Esophagus (tissue), 2 donors: Measurements from ENCODE around the gene NAA11. TPM values are rescaled to one million over a fixed set of nuclear protein-coding genes. Genes with fewer than 3 reads are reported as not detected.

Experiments used
- H3K27ac ChIP-seq, 2 donors: one replicate each; pipeline ENCODE4 v1.5.1; 2013; ENCODE audit warnings: low read depth in 2 of 2, mild to moderate bottlenecking in 2 of 2, inconsistent platforms in 1 of 2, low read length in 1 of 2, moderate library complexity in 1 of 2
- H3K27me3 ChIP-seq, 2 donors: one replicate each; pipeline ENCODE4 v1.6.1; 2013; ENCODE audit warnings: low read length in 2 of 2, control low read depth in 1 of 2, mild to moderate bottlenecking in 1 of 2; ENCODE audit not compliant: insufficient read depth in 2 of 2, control insufficient read depth in 1 of 2
- H3K36me3 ChIP-seq, 2 donors: one replicate each; pipeline ENCODE4 v1.6.1; 2013; ENCODE audit warnings: low read length in 1 of 2; ENCODE audit not compliant: control insufficient read depth in 2 of 2, insufficient read depth in 2 of 2
- H3K4me1 ChIP-seq, 2 donors: one replicate each; pipeline ENCODE4 v1.6.1; 2013; ENCODE audit warnings: low read length in 1 of 2; ENCODE audit not compliant: control insufficient read depth in 2 of 2, insufficient read depth in 2 of 2
- H3K4me3 ChIP-seq, 2 donors: one replicate each; pipeline ENCODE4 v1.5.1; 2013; ENCODE audit warnings: low read length in 2 of 2, mild to moderate bottlenecking in 2 of 2, low read depth in 1 of 2, moderate library complexity in 1 of 2
- H3K9me3 ChIP-seq, 2 donors: one replicate each; pipeline ENCODE4 v1.6.1; 2013; ENCODE audit warnings: mild to moderate bottlenecking in 2 of 2, low read depth in 1 of 2, low read length in 1 of 2, moderate library complexity in 1 of 2; ENCODE audit not compliant: control insufficient read depth in 2 of 2, insufficient read depth in 1 of 2
- WGBS, 2 donors: extraction: QIAGEN DNeasy Blood & Tissue Kit; methylation state at CpG; one replicate each; pipeline ENCODE4 v1.1.7; 2013; 5-methylcytosine and 5-hydroxymethylcytosine counted together
- polyA plus RNA-seq, 2 donors: library from polyadenylated mRNA; stranded (reverse); fragments of 200-250 nt; gene quantifications; one replicate each; pipeline ENCODE4 v1.2.3, GENCODE V29; 2013
- donor health status: healthy with polysubstance abuse.
- donor health status: Bipolar disorder and iron deficiency.

Gene NAA11
- polyA plus RNA-seq, 2 donors, result not detected

DNA sequence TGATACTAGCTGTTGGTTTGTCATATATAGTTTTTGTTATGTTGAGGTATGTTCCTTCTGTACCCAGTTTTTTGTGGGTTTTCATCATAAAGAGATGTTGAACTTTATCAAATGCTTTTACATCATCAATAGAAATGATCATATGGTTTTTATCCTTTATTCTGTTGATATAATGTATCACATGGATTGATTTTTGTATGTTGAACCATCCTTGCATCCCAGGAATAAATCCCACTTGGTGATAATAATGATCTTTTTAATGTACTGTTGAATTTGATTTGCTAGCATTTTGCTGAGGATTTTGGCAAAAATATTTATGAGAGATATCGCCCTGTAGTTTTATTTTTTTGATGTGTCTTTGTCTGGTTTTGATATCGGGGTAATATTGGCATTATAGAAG, 22.5 kb upstream of the NAA11 start:
- Histone ChIP-seq H3K27me3 (no peaks in the 10 kb centered on the region), H3K9me3 (no peaks in the 10 kb centered on the region), H3K4me3 (no peak overlapping the region), H3K36me3 (no peaks in the 10 kb centered on the region), H3K4me1 (no peaks in the 10 kb centered on the region), H3K27ac (no peak overlapping the region)
- 87 to 90% methylated on average over 2 of the region's 2 CpGs for WGBS, 2 donors

- no peaks in the 10 kb centered on the region for H3K36me3 ChIP-seq
- no peaks in the 10 kb centered on the region for H3K4me1 ChIP-seq
- WGBS, 2 donors, result 75 to 84% methylated on average over 3 of the region's 3 CpGs
- no peak overlapping the region for H3K27ac ChIP-seq
- no peaks in the 10 kb centered on the region for H3K9me3 ChIP-seq
- no peak overlapping the region for H3K4me3 ChIP-seq
- H3K27me3 ChIP-seq, result no peaks in the 10 kb centered on the region
Measured at GRCh38 chr4:79341893-79342653, 16.2 kb upstream of the NAA11 start.

- H3K4me3 ChIP-seq, result no peak overlapping the region
- H3K27me3 ChIP-seq, result no peaks in the 10 kb centered on the region
- H3K9me3 ChIP-seq, result no peaks in the 10 kb centered on the region
- H3K27ac ChIP-seq, result no peak overlapping the region
- H3K4me1 ChIP-seq, result no peaks in the 10 kb centered on the region
- no peaks in the 10 kb centered on the region for H3K36me3 ChIP-seq
- WGBS, 2 donors, result 98 to 100% methylated on average over 2 of the region's 2 CpGs
Measured at GRCh38 chr4:79340568-79340967, 14.7 kb upstream of the NAA11 start.

DNA sequence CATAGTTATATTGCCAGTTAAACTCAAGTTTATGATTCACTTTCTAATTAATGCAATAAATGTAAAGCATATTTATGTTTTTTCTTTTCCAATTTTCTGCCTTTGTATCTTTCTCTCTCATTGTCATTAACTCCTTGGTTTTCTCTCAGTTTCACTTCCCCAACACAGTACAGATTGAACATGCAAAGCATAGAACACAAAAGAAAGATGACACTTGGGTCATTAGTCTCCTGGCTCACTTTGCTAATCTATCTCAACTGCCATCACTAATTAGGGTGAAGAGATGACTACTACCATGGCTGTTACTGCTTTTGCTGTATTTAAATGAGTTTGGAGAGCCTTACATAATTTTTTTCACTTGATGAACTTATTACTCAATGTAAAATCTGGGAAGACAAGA, 12.3 kb upstream of the NAA11 start:
- Histone ChIP-seq H3K4me1 (no peaks in the 10 kb centered on the region), H3K9me3 (no peaks in the 10 kb centered on the region), H3K4me3 (no peak overlapping the region), H3K36me3 (no peaks in the 10 kb centered on the region), H3K27ac (no peak overlapping the region), H3K27me3 (no peaks in the 10 kb centered on the region)

GRCh38 chr4:79334783-79335182, 8.9 kb upstream of the NAA11 start:
- Histone ChIP-seq H3K4me3 (no peak overlapping the region), H3K9me3 (no peaks in the 10 kb centered on the region), H3K27ac (no peak overlapping the region), H3K27me3 (no peaks in the 10 kb centered on the region), H3K36me3 (no peaks in the 10 kb centered on the region), H3K4me1 (no peaks in the 10 kb centered on the region)
- 56 to 60% methylated on average over 1 of the region's 1 CpG for WGBS, 2 donors

GRCh38 chr4:79334341-79334740, 8.5 kb upstream of the NAA11 start:
- Histone ChIP-seq H3K27me3 (no peaks in the 10 kb centered on the region), H3K9me3 (no peaks in the 10 kb centered on the region), H3K4me3 (no peak overlapping the region), H3K36me3 (no peaks in the 10 kb centered on the region), H3K27ac (no peak overlapping the region), H3K4me1 (no peaks in the 10 kb centered on the region)
- WGBS, 2 donors, result 67 to 70% methylated on average over 4 of the region's 4 CpGs

- Histone ChIP-seq H3K27me3 (no peaks in the 10 kb centered on the region), H3K36me3 (no peaks in the 10 kb centered on the region), H3K4me1 (no peaks in the 10 kb centered on the region), H3K4me3 (no peak overlapping the region), H3K27ac (no peak overlapping the region), H3K9me3 (no peaks in the 10 kb centered on the region)
- 50 to 57% methylated on average over 2 of the region's 2 CpGs for WGBS, 2 donors
Measured at GRCh38 chr4:79331126-79331876, 5.4 kb upstream of the NAA11 start.

- no peak overlapping the region for H3K4me3 ChIP-seq
- no peaks in the 10 kb centered on the region for H3K4me1 ChIP-seq
Measured at GRCh38 chr4:79330720-79331119, 4.9 kb upstream of the NAA11 start.

DNA sequence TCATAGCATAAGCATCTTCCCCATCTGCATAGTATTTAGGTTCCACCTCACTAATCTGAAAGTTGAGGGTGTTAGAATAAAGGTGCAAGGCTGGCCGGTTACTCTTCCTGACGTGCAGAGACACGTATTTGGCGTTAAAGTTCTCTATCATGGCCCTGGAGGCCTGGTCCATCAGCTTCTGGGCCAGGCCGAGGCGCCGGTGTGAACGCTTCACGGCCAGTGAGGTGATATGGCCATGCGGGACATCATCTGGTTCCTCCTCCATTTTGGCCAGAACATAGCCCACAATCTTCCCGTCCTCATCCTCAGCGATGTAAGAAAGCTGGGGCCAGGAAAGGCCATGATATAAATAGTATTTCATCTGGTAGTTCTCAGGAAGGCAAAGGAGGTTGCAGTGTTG, 425 bp downstream of the NAA11 start:
- H3K4me1 ChIP-seq, result no peaks in the 10 kb centered on the region
- no peak overlapping the region for H3K27ac ChIP-seq
- no peak overlapping the region for H3K4me3 ChIP-seq
- H3K9me3 ChIP-seq, result no peaks in the 10 kb centered on the region
- no peaks in the 10 kb centered on the region for H3K36me3 ChIP-seq
- WGBS, 2 donors, result 89 to 95% methylated on average over 12 of the region's 12 CpGs
- no peaks in the 10 kb centered on the region for H3K27me3 ChIP-seq

More at GRCh38 chr4:79330720-79331119, 4.9 kb upstream of the NAA11 start:
- Histone ChIP-seq H3K27ac (no peak overlapping the region), H3K36me3 (no peaks in the 10 kb centered on the region), H3K27me3 (no peaks in the 10 kb centered on the region), H3K9me3 (no peaks in the 10 kb centered on the region)
- 78 to 86% methylated on average over 2 of the region's 2 CpGs for WGBS, 2 donors

- Histone ChIP-seq H3K4me3 (no peak overlapping the region), H3K4me1 (no peaks in the 10 kb centered on the region), H3K27me3 (no peaks in the 10 kb centered on the region), H3K27ac (no peak overlapping the region), H3K36me3 (no peaks in the 10 kb centered on the region), H3K9me3 (no peaks in the 10 kb centered on the region)
- 65 to 83% methylated on average over 4 of the region's 4 CpGs for WGBS, 2 donors
Measured at GRCh38 chr4:79319975-79320374, 5.9 kb downstream of the NAA11 start.
